ENCODE data around the gene NCKAP5.

DNA sequence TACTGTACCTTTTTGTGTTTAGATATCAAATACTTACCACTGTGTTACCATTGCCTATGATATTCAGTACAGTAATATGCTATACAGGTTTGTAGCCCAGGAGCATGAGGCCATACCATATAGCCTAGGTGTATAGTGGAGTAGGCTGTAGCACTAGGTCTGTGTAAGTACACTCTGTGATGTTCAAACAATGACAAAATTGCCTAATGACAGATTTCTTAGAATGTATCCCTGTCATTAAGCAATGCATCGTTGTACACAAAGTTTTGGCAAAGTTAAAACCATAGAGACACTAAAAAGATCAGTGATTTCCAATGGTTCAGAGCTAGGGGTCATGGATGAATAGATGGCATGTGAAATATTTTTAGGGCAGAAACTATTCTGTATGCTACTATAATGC is 415.5 kb downstream of the NCKAP5 start:
- TF ChIP-seq, protein P1, sequence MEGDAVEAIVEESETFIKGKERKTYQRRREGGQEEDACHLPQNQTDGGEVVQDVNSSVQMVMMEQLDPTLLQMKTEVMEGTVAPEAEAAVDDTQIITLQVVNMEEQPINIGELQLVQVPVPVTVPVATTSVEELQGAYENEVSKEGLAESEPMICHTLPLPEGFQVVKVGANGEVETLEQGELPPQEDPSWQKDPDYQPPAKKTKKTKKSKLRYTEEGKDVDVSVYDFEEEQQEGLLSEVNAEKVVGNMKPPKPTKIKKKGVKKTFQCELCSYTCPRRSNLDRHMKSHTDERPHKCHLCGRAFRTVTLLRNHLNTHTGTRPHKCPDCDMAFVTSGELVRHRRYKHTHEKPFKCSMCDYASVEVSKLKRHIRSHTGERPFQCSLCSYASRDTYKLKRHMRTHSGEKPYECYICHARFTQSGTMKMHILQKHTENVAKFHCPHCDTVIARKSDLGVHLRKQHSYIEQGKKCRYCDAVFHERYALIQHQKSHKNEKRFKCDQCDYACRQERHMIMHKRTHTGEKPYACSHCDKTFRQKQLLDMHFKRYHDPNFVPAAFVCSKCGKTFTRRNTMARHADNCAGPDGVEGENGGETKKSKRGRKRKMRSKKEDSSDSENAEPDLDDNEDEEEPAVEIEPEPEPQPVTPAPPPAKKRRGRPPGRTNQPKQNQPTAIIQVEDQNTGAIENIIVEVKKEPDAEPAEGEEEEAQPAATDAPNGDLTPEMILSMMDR (IDR thresholded peaks at IDR 0.05) = no peak
- TF ChIP-seq POLR2A (IDR thresholded peaks at IDR 0.05) = no peak
